Urothelium cell line (cell line): ENCODE results near the gene SMPX.

ENCODE experiments used
- DNase-seq: peaks from one replicate; pipeline ENCODE4 v3.0.0; 2011; ENCODE audit warnings: low spot score, mixed read lengths
- FAIRE-seq: peaks from 2 replicates; lab custom pipeline; 2011; peaks lifted over from hg19 to GRCh38; lab: Jason Lieb, UNC

The SMPX gene

GRCh38 chrX:21715825-21716224 is 42.1 kb downstream of the SMPX start:
- FAIRE-seq: no peak

DNA sequence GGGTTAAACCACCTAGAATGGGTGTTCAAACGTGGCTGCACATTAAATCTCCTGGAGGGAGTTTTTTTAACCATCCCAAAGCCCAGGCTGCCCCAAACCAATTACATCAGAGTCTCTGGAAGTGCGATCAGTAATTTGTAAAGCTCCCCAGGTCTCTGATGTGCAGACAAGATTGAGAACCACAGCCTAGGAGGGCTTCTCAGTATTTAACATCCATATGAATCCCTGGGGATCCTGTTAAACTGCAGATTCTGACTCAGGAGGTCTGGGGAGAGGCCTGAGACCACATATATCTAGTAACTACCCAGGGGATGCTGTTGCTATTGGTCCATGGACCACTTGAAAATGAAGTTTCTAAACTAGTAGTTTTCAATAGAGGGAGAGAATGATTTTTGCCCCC is 42.6 kb downstream of the SMPX start:
- no peak for FAIRE-seq

More at GRCh38 chrX:21715825-21716224, 42.1 kb downstream of the SMPX start:
- DNase-seq: no peak

GRCh38 chrX:21711848-21712197 is 46.1 kb downstream of the SMPX start:
- DNase-seq: no peak

More for the DNA sequence above, 42.6 kb downstream of the SMPX start:
- DNase-seq: no peak

GRCh38 chrX:21711129-21711847 is 46.6 kb downstream of the SMPX start:
- DNase-seq: no peak
- no peak for FAIRE-seq

More at GRCh38 chrX:21711848-21712197, 46.1 kb downstream of the SMPX start:
- FAIRE-seq: no peak

GRCh38 chrX:21708116-21708515 is 49.8 kb downstream of the SMPX start:
- no peak for FAIRE-seq
- no peak for DNase-seq

DNA sequence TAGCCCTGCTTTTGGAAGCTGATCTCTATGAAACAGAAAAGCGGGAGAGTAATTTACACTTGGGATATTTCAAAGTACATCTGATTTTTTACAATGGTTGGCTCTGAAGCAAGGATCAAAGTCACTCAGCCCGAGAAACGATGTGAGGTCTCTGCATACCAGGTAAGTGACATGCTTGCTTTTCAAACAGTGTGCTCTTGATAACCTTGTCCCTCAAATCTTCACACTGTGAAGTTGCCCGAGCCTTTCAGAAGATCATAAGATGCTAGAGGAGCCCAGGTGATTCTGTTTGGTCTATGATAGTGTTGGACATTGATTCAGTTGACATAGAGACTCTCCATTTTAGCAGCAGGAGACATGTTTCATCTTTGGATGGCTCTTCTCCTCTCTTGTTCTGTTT is 52.7 kb downstream of the SMPX start:
- DNase-seq: no peak
- no peak for FAIRE-seq

DNA sequence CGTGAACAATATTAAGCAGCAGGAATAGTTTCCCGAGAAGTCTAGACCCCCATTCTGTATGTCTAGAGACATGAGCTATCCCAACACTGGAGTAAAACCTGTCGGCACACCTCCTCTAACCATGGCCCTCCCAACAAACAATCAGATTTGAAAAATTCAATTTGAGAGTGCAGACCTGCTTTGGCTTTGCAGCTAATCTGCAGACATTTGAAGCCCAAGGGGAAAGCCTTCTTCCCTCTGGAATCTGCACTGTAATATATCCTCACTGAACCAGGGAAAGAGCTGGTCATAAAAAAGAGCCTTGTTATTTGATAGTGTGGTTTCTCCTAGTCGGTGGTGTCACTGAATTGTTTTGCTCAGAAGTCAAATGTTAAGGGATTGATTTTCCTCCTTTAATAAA is 55.2 kb downstream of the SMPX start:
- no peak for DNase-seq
- FAIRE-seq: no peak

DNA sequence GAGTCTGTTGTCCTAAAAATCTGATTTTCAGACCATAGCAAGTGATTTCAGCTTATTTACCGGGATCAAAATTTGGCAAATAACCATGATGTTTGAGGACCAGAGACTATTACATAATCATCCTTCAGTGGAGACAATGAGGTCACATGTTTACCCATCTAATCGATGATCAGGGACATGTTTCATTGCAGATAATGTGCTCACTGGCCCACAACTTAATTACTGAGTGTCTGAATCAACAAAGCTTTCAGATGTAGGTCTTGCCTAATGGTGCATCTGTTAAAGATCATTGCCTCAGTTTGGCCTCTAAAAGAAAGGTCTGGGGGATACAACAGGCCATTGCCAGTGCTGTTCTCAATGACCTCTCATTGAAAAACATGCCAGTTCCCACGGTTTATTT is 56.9 kb downstream of the SMPX start:
- FAIRE-seq: no peak
- no peak for DNase-seq

GRCh38 chrX:21700275-21700674 is 57.6 kb downstream of the SMPX start:
- FAIRE-seq: no peak

GRCh38 chrX:21699136-21699535 is 58.8 kb downstream of the SMPX start:
- no peak for FAIRE-seq
- DNase-seq: no peak

More at GRCh38 chrX:21700275-21700674, 57.6 kb downstream of the SMPX start:
- no peak for DNase-seq

GRCh38 chrX:21698272-21698671 is 59.6 kb downstream of the SMPX start:
- DNase-seq: no peak
- no peak for FAIRE-seq

- DNase-seq (no peak), FAIRE-seq (no peak)
Observed at GRCh38 chrX:21691512-21692018, 66.4 kb downstream of the SMPX start.

DNA sequence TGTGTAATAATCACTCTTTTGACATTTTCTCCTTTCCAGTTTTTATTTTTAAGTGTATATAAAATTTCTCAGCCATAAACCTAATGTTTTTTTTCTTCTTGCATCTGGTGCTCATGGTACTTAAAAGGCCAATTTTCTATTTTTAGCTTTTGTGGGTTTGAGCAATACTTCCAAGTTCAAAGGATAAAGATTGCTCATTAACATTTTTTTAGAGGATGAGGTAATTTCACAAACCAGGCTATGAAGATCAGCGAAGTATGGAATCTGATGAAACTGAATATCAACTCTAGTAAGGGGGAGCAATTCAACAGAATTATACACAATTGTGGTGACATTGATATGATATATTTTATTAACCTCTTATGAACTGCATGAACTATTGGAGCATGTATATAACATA is 74.0 kb downstream of the SMPX start:
- FAIRE-seq (no peak), DNase-seq (no peak)

GRCh38 chrX:21678048-21678612 is 79.8 kb downstream of the SMPX start:
- DNase-seq (no peak), FAIRE-seq (no peak)

DNA sequence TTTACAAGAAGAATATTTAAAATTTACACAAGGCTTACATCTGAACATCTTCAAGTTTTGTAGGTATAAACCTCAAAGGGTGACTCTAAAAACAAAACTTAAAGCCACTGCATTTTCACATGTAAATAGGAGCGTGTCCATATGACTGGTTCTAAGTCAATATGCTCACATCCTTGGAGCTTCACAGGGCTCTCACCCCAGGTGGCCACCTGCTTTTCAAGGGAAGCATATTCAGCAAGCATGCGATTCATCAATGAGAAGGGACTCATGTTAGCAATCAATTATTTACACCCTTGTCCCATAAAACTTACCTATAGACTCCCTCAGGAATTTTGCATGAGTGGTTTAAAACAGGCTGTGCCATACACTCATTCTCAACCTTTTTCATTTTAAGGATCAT is 82.0 kb downstream of the SMPX start:
- DNase-seq (no peak), FAIRE-seq (no peak)

GRCh38 chrX:21674430-21675186 is 83.3 kb downstream of the SMPX start:
- DNase-seq: no peak
- FAIRE-seq: no peak

- FAIRE-seq (no peak), DNase-seq (no peak)
Observed at GRCh38 chrX:21666679-21667078, 91.2 kb downstream of the SMPX start.

DNA sequence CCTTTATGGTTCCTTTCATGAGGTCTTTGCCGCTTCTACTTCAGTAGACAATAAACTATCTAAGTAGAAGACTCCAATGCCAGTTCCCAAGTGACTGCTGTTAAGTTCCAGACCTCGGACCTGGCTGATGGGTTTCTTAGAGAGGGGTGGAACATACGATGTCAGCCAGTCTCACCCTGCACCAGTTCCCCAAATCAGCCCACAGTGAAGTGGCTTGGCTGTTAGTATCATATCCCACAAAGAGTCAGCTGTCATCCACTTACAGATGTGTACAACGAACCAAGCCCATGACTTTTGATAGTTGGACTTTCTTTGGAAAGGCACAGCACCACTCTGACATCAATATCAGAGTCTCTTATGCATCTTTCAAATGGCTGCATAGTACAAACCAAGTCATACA is 91.7 kb downstream of the SMPX start:
- FAIRE-seq: no peak
- DNase-seq: no peak

DNA sequence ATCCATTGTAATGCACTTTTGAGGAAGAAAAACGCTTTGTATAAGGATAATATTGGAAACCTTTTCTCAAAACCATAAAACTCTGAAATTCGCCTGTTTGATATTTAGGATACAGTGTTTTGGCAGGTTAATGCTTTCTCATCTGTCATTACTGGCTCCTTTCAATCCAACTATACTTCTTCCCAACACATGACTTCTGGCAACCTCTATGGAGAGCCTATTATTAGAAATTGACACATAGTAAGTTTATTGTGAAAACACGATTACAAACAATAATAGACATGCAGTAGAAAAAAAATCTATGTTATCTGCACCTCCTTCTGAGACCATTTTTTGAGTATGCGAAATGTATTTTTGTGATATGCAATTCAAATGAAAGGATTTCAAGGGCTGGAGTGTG is 95.2 kb downstream of the SMPX start:
- no peak for FAIRE-seq
- no peak for DNase-seq

DNA sequence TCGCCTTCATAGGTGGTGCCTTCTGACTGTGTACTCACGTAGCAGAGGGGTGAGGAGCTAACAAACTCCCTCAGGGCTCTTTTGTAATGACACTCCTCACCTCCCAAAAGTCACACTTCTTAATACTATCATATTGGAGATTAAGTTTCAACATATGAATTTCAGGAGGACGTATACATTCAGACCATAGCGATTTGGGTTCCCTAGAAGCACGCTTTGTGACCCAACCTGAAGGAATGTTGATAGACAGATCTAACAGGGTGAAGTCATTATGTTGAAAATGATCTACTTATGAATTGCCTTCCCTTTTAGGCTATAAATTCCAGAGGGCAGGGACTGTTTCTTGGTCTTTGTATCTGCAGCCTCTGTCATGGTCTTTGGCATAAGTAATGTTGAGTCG is 96.6 kb downstream of the SMPX start:
- DNase-seq (no peak), FAIRE-seq (no peak)

DNA sequence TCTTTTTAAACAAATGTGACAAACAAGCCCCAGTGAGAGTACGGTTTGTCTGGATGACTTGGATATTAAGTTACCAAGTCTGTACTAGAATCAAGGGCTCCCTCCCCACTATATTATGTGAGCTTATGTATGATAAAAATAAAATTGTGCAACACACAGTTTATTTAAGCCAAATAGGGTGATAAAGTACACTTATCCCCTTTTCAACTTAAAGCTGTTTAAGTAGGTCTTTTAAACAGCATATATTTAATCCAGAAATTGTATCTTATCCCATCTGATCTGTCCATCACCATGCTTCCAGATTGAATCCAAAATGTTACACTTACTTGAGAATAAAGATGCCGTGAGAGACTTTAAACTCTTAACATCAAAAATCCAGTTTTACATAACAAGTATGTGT is 97.8 kb downstream of the SMPX start:
- DNase-seq: no peak
- no peak for FAIRE-seq

GRCh38 chrX:21659320-21659719 is 98.6 kb downstream of the SMPX start:
- DNase-seq: no peak
- no peak for FAIRE-seq
